GM18909 (cell line): ENCODE results near the gene ZBTB7C.

Experiments
- ATAC-seq: cut with Tn5 transposase; IDR thresholded peaks from one replicate; pipeline ENCODE4 v1.9.1; 2021; ENCODE audit warnings: mild to moderate bottlenecking; ENCODE audit not compliant: unreplicated experiment, poor library complexity

ZBTB7C gene

DNA sequence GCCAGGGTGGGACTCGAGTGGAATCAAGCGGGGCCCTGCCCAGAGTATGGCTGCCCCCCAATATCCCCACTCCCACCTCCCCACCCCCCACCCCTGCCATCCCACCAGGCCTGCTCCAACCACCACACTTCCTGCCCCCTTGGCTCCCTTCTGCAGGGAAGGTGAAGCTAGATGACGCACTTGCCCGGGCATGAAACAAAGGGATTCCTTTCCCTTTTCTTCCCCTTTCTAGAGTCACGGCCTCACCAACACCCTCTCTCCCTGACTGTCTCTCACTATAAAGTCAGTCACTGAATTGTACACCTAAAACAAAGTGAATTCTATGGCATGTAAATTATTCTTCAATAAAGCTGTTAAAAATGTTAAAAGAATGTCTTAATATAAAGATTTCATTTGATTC, 16.0 kb downstream of the ZBTB7C start:
- ATAC-seq, result no peak

DNA sequence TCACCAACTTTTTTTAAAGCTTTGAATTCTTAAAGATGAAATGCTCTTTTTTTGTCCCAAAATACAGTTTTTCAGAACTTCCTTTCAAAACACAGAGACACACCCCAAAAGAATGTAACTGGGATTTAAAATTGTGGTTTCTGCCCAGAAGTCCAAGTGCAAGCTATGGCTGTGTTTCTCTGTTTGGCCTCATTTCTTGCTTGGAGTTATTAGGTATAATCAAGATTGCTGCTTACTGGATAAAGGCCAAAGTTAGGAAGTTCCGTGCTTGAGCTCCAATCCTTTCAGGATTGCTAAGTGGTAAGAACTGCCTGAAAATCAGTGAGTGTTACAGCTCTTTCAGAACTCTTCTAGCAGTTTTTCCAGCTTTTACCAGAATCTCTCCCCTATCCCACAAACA, 16.9 kb downstream of the ZBTB7C start:
- no peak for ATAC-seq

DNA sequence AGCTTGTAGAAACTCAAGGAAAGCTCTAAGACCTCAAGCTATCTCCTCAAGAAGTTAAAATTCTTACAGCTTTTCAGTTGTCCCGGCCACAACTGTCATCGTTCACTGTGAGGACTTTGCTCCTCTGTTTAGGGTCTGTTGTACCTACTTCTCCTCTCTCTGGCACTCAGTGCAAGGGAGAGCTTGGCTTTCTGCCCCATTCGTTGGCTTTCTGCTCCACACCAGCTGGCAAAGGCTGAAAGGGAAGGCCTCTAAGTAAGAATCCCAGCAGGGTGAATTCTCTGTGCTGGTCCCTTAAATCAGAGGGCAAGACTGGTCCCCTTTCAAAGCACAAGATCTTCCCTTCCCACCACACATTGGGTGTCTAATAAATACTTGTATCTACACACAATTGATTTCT, 17.3 kb downstream of the ZBTB7C start:
- ATAC-seq, result no peak

DNA sequence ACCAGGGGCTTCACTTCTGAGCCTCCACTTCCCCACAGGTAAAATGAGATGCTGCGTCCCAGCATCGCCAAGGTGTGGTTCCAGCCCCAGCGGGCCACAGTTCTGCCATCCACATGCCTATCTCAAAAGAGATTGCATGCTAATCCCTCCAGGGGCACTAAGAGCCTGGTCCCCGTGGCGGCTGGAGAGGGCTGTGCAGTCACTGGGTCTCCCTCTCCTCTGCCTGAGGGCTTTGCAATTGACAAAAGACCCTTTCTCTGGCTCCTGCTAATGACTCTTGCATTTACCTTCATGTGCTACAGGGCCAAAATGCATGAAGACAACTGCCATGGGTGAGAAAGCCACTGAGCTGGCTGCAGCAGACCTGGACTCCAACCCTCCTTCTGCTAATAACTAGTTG, 18.5 kb downstream of the ZBTB7C start:
- ATAC-seq, result no peak

DNA sequence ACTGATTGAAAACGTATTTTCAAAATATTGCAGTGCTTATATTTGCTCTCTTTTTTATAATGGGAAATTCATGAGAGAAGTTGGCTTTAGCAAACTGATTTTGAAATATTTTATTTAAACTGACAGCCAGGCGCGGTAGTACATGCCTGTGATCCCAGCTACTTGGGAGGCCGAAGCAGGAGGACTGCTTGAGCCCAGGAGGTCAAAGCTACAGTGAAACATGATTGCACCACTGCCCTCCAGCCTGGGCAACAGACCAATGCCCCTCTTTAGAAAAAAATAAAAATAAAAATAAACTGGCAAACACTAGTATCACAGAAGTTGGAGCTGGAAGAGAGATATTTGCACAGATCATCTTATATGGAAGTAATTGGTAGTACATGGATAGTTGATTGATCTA, 20.7 kb downstream of the ZBTB7C start:
- ATAC-seq, result no peak

GRCh38 chr18:48387300-48387699, 21.9 kb downstream of the ZBTB7C start:
- no peak for ATAC-seq

- ATAC-seq, result no peak
Measured at GRCh38 chr18:48385596-48385995, 23.6 kb downstream of the ZBTB7C start.

- no peak for ATAC-seq
Measured at GRCh38 chr18:48376934-48377333, 32.2 kb downstream of the ZBTB7C start.

GRCh38 chr18:48376406-48376805, 32.8 kb downstream of the ZBTB7C start:
- no peak for ATAC-seq

GRCh38 chr18:48375150-48375800, 33.9 kb downstream of the ZBTB7C start:
- ATAC-seq, result no peak

DNA sequence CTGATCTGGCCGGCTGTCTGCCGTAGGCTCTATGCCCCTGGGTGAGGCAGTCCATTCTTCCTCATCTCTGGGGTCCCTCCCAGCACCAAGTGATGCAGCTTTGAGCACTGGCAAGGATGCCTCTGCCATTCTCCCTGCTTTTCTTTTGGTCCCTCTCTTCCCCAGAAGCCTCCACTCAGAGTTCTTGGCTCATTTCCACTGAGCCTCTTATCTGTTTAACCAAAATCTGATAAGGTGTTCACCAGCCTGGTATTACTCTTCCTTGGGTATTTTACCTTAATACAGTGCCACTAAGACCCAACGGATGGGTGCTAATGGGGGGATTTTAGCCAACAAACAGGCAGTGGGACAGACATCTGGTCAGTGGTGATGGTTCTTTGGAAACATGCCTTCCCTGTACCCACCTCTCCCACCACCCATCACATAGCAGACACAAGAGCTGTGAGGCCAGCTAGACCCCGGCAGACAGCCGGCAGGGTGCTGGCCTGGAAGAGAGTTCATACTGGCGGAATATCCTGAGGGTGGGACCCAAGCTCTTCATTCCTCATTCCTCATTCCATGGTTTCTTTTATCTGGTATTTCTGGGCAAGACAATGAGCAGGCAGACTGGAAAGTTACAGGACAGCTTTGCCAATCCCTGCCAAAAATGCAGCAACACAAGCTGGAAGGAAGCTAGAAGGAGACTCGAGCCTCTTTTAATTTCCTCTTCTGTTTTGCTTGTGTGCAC, 34.6 kb downstream of the ZBTB7C start:
- ATAC-seq, result no peak

- no peak for ATAC-seq
Measured at GRCh38 chr18:48371854-48372602, 37.2 kb downstream of the ZBTB7C start.

GRCh38 chr18:48367557-48367956, 41.6 kb downstream of the ZBTB7C start:
- no peak for ATAC-seq

DNA sequence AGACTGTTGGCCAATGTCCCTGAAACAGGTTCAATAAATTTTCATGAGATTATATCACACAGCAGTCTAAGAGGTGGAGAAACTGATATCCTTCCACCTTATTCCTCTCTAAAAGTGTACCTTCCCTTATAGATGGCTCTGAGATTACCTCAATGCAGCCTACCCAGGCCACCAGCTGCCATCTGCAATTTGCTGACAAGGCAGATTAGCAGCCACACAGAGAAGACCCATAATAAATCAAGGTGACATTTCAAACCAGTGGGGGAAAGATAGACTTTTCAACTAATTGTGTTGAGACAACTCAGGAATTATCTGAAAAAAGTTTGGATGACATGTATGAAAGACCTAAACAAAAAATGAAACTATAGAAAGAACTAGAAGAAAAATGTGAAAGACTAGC, 43.2 kb downstream of the ZBTB7C start:
- ATAC-seq, result no peak

DNA sequence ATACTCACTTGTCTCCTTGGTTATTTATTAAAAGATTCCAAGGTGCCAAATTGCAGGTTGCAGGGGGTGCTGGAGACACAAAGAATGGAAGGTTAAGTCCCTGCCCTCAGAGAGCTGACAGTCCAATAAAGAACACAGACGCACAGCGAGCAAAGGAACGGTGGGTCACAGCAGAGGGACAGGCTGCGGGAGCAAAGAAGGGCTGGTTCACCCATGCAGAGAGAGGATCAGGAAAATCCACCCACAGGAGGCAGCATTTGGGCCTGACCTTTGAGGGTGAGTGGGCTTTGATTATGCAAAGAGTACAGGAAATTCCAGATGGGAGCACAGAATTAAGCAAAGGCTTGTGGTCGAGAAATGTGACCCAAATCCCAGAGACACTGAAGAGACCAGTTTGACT, 45.0 kb downstream of the ZBTB7C start:
- ATAC-seq, result no peak

GRCh38 chr18:48363175-48363574, 46.0 kb downstream of the ZBTB7C start:
- ATAC-seq, result no peak

GRCh38 chr18:48361801-48362200, 47.4 kb downstream of the ZBTB7C start:
- no peak for ATAC-seq

DNA sequence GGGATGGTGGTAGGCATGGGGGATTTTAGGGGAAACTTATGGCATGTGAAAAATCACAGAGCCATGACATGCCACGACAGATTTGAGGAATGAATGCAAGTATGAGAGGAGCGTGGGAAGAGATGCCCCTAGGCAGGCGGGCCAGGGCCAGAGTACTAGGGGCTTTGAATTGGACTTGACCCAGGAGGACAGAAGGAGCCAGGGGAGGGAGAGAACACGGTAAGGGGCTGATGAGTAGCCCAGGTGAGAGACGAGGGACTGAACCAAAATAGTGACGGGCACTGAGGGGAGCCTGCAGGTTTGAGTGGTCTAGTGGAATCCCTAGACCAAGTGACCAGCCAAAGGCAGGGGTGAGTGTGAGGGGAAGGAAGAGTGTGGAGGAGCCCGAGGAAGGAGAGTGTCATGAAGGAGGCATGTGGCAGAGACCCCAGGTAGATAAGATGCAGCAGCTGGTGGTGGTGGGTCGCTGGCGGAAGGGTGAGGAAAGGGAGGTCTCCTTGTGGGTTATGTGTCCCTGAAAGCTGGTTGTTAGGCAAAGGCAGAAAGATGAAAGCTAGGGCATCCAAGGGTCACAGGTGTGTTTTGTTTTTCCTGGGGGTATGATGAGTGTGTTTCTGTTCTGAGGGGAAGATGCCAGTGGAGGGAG, 48.7 kb downstream of the ZBTB7C start:
- ATAC-seq, result no peak

DNA sequence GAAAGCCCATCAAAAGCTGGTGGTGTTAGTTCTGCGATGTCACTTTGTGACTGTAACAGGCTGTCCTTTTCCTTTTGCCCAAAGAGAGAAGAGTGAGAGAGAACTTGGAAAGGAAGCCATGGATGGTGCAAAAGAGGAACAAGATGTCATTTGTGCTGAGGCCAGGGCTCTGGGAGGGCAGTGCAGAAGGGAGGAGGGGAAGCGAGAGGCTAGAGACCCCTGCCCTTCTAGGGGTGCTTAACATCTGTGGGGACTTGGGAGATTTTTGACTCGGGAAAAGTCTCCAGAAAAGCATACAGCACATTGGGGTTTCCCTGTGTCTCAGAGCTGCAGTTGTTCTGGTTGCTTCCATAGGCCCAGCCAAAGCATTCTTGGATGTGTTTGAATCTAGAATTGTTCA, 49.6 kb downstream of the ZBTB7C start:
- ATAC-seq, result no peak

DNA sequence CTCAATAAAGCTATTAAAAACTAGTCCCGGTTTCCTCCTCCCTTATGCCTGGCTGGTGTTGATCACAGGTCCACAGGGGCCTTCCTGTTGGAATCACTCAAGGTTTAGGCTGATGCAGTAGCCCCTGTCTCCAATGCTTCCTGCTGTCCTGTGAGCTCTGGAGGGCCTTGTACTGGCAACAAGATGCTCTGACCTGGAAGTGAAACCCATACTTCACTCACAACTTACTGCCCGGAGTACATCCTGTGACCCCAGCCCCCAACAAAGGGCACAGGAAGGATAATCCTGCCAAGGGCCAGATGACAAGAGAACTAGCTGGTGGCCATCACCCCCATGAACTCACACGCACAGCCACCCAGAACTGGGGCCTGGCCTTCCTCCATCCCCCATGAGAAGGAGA, 50.3 kb downstream of the ZBTB7C start:
- no peak for ATAC-seq
